GM21786 (cell line): Measurements from ENCODE around the gene UBE3C.
"Not testable (repeated sequence)": the region's sequence is repeated elsewhere in the genome, so short reads cannot be mapped to it uniquely, and the experiment has no call there.

Experiments used
- ATAC-seq: cut with Tn5 transposase; IDR thresholded peaks from one replicate; pipeline ENCODE4 v1.9.1; 2021; ENCODE audit not compliant: unreplicated experiment

UBE3C gene

GRCh38 chr7:157270060-157270444 lies 131.3 kb downstream of the UBE3C start:
- no peak for ATAC-seq

GRCh38 chr7:157271315-157271990 lies 132.7 kb downstream of the UBE3C start:
- ATAC-seq, result no peak

GRCh38 chr7:157271991-157272324 lies 133.2 kb downstream of the UBE3C start:
- no peak for ATAC-seq

- ATAC-seq, result no peak
Observed at GRCh38 chr7:157272351-157273207, 133.9 kb downstream of the UBE3C start.

- peak; percentile 70 for ATAC-seq
Observed at GRCh38 chr7:157273208-157274093, 134.7 kb downstream of the UBE3C start.

GRCh38 chr7:157274094-157274634 lies 135.4 kb downstream of the UBE3C start:
- not testable (repeated sequence) for ATAC-seq

GRCh38 chr7:157274991-157275427 lies 136.3 kb downstream of the UBE3C start:
- no peak for ATAC-seq

GRCh38 chr7:157276091-157276561 lies 137.4 kb downstream of the UBE3C start:
- ATAC-seq, result no peak

GRCh38 chr7:157276731-157277562 lies 138.2 kb downstream of the UBE3C start:
- ATAC-seq, result no peak

- not testable (repeated sequence) for ATAC-seq
Observed at GRCh38 chr7:157277568-157277967, 138.8 kb downstream of the UBE3C start.

GRCh38 chr7:157278167-157278790 lies 139.6 kb downstream of the UBE3C start:
- ATAC-seq, result no peak

- no peak for ATAC-seq
Observed at GRCh38 chr7:157278791-157279724, 140.3 kb downstream of the UBE3C start.

- no peak for ATAC-seq
Observed at GRCh38 chr7:157279741-157280215, 141.1 kb downstream of the UBE3C start.

- ATAC-seq, result no peak
Observed at GRCh38 chr7:157280216-157280841, 141.6 kb downstream of the UBE3C start.

GRCh38 chr7:157281221-157281998 lies 142.7 kb downstream of the UBE3C start:
- ATAC-seq, result no peak

- no peak for ATAC-seq
Observed at GRCh38 chr7:157282141-157282801, 143.5 kb downstream of the UBE3C start.
